ENCODE data around the gene RNF183.

- TF ChIP-seq CTCF (IDR thresholded peaks at IDR 0.05) (no peak), POLR2A (IDR thresholded peaks at IDR 0.05) (no peak)
Observed at GRCh38 chr9:113266174-113266573, 37.0 kb downstream of the RNF183 start.

All from body of pancreas (tissue), 4 donors.